ENCODE results near the gene MAPKBP1.

The MAPKBP1 gene

DNA sequence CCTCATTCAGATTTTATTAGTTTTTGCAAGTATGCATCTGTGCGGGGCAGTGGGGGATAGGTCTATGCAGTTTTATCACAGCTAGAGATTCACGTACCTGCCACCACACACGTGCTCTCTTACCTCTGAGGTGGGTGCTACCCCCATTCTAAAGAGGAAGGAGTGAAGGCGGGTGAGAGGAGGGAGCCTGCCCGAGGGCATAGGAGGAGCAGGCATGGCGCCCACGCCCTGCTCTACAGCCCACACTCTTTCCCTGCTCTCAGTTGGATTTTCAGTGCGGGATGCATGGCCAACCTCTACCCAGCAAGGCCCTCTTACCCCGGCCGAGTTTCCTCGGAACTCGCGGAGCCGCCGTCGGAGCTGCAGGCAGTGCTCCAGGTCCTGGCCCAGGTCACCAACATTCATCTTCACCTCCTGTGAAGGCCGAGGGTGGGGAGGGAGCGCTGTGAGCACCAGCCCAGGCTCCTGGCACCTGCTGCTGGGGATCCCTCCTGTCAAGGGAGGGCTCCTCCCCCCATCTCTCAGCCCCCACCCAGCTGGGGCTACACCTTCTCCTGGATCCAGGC is 91.3 kb downstream of the MAPKBP1 start:
- no peak for DNase-seq (ENCODE audit: low read depth)
- TF ChIP-seq, protein P1, sequence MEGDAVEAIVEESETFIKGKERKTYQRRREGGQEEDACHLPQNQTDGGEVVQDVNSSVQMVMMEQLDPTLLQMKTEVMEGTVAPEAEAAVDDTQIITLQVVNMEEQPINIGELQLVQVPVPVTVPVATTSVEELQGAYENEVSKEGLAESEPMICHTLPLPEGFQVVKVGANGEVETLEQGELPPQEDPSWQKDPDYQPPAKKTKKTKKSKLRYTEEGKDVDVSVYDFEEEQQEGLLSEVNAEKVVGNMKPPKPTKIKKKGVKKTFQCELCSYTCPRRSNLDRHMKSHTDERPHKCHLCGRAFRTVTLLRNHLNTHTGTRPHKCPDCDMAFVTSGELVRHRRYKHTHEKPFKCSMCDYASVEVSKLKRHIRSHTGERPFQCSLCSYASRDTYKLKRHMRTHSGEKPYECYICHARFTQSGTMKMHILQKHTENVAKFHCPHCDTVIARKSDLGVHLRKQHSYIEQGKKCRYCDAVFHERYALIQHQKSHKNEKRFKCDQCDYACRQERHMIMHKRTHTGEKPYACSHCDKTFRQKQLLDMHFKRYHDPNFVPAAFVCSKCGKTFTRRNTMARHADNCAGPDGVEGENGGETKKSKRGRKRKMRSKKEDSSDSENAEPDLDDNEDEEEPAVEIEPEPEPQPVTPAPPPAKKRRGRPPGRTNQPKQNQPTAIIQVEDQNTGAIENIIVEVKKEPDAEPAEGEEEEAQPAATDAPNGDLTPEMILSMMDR (IDR thresholded peaks at IDR 0.05; ENCODE audit: low read length, missing control alignments) = no peak
- H3K4me3 ChIP-seq (replicated peaks; ENCODE audit: low read depth, low read length) = no peak overlapping the region

DNA sequence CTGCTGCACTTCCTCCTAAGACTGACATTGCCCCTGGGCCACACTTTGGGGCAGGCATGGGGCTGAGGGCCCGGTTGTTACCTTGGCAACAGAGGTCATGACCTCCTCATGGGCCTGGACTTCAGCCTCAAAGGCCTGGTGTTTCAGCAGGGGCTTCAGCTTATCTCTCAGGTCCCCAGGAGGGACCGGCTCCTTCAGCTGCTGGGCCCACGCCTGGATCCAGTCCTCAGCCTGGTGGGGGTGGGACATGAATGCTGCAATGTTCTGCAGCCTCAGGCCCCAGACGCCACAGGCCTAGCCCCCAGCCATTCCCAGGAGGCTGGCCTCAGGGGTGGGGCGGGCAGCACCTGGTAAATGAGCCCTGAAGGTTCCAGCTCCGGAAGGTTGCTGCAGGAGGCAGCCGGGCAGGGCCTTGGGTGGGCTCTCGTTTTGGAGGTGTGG is 92.0 kb downstream of the MAPKBP1 start:
- DNase-seq (ENCODE audit: low read depth) = no peak
- no peak overlapping the region for H3K4me3 ChIP-seq (replicated peaks; ENCODE audit: low read depth, low read length)
- TF ChIP-seq, protein P1 (IDR thresholded peaks at IDR 0.05; ENCODE audit: low read length, missing control alignments) = no peak

DNA sequence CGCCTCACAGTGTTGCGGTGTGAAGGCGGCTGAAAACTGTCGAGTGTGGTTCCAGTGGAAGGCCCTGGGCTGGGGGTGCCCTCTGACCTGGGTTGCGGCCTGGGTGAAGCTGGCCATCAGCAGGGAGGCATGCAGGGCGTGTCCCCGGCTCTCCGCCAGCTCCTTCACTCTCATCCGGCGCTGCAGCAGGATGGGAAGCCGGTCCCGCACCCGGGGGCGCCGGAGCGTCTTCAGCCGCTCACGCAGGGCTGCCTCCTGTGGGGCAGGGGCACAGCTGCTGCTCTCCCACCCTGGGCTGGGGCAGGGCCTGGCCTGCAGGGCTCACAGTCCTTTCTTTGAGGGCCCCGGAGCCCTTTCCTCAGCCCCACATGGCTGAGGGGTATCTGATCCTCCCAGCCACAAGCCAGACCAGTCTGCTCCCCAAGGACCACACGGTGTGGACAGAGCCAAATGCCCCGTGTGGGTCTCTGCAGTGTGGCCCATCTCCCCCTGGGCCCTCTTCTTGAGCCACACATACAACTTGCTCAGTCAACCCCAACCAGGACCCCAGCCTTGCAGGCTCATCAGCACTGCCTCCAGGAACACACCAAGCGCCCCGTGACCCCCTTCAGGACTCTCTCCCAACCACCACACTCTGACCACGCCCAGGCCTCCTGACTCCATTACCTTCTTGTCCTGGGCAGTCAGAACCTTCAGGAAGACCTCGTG is 92.7 kb downstream of the MAPKBP1 start:
- no peak for DNase-seq (ENCODE audit: low read depth)
- no peak overlapping the region for H3K4me3 ChIP-seq (replicated peaks; ENCODE audit: low read depth, low read length)
- TF ChIP-seq, protein P1 (IDR thresholded peaks at IDR 0.05; ENCODE audit: low read length, missing control alignments) = no peak

DNA sequence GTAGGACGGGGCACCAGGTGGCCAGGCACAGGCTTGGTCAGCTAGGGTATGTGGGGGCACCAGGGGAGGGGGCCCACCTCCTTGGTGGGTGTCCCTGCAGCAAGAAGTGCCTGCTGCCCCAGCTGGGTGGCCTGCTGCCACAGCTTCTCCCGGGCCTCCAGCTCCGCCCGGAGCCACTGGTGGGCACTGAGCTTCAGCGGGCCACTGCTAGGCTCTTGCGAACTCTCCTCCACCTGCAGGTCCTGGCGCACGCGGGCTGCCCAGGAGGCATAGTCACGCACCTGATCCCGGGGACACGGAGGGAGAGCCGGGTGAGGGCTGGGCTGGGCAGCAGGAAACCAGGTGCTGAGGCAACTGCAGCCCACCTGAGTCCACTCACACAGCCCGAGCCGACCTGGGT is 94.0 kb downstream of the MAPKBP1 start:
- no peak overlapping the region for H3K4me3 ChIP-seq (replicated peaks; ENCODE audit: low read depth, low read length)
- DNase-seq (ENCODE audit: low read depth) = no peak
- TF ChIP-seq, protein P1 (IDR thresholded peaks at IDR 0.05; ENCODE audit: low read length, missing control alignments) = no peak

DNA sequence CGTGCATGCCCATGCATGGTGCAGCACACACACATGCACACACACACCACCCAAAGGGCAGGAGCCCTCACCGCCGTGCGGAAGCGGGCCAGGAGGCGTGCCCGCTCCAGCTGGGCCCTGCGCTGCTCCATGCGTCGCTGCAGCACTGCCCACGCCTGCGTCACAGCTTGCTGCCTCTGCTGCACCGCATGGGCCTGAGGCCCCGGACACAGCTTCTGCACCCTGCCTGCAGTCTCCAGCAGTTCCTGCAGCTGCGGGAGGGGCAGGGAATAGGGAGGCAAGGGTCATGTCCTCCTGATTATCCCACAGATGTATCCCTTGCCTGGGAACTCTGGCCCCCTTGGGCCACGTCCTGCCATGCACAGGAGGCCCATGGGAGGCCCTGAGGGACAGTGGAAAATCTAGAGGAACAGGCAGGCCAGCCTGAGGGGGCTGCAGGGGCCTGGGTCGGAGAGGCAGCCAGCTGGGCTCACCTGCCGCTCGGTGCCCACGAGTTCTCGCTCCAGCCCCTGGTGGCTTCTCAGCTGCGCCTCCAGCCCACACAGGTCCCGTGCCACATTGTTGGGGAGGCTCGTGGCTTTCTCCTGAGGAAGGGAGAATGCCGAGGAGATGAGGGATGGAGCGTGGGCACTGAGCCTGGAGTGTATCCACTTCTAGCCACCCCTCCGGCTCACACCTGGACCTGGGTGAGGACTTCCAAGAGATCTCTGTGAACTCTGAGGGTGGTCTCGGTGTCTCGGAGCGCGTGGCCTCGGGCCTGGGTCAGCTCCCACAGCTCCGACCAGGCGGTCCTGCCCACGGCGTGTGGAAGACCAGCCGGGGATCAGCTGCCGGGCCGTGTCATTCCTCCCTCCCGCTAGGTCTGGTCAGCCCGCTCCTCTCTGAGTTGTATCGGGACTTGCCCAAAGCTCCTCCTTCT is 95.7 kb downstream of the MAPKBP1 start:
- DNase-seq (ENCODE audit: low read depth) = no peak
- no peak overlapping the region for H3K4me3 ChIP-seq (replicated peaks; ENCODE audit: low read depth, low read length)

DNA sequence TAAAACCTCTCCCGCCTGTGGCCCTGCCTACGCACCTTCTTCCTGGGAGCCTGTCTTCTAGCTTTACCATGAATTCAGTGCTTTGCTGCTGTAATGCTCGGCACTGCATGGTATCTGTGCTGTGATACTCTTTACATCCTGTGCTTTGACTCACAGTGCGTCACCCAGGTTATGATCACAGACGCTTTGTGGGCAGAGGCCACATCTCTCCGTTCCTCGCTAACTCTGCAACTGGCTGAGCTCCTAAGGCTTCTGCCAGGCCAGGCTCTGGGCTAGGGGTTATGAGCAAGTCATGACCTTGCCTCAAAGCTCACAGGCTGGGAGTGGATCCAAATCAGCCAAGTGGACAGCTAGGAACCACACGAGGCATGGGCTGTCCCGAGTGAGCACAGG is 96.4 kb downstream of the MAPKBP1 start:
- H3K4me3 ChIP-seq (replicated peaks; ENCODE audit: low read depth, low read length) = no peak overlapping the region
- peak; percentile 60 for DNase-seq (ENCODE audit: low read depth)
- TF ChIP-seq, protein P1 (IDR thresholded peaks at IDR 0.05; ENCODE audit: low read length, missing control alignments) = no peak

More for the DNA sequence above, 95.7 kb downstream of the MAPKBP1 start:
- TF ChIP-seq, protein P1 (IDR thresholded peaks at IDR 0.05; ENCODE audit: low read length, missing control alignments) = no peak

Measured in fibroblast of pulmonary artery (primary cell).